ENCODE data around the gene ANGPT4.
A peak's percentile ranks its signal among the peaks of the same experiment; 100 is the strongest.
"Not testable (repeated sequence)": the region's sequence is repeated elsewhere in the genome, so short reads cannot be mapped to it uniquely, and the experiment has no call there.

ANGPT4 gene

GRCh38 chr20:836190-836589 is 79.9 kb downstream of the ANGPT4 start:
- no peaks in the 10 kb centered on the region for H3K9me3 ChIP-seq (ENCODE audit: control insufficient read depth, insufficient read depth, low read length)
- H3K9ac ChIP-seq (ENCODE audit: low read depth, low read length) = no peak overlapping the region
- H3K36me3 ChIP-seq (ENCODE audit: control insufficient read depth, insufficient read depth, low read length) = no peaks in the 10 kb centered on the region
- no peaks in the 10 kb centered on the region for H3K4me1 ChIP-seq (ENCODE audit: control insufficient read depth, insufficient read depth, low read length)
- H3K4me3 ChIP-seq (ENCODE audit: low read depth, low read length) = no peak overlapping the region
- peaks cover 24% of the 10 kb centered on the region for H3K27me3 ChIP-seq (ENCODE audit: control insufficient read depth, insufficient read depth, low read length)

- H3K4me3 ChIP-seq (ENCODE audit: low read depth, low read length) = no peak overlapping the region
- no peak overlapping the region for H3K9ac ChIP-seq (ENCODE audit: low read depth, low read length)
- H3K36me3 ChIP-seq (ENCODE audit: control insufficient read depth, insufficient read depth, low read length) = no peaks in the 10 kb centered on the region
These were observed 80.5 kb downstream of the ANGPT4 start for GRCh38 chr20:835608-836045.

GRCh38 chr20:834151-834746 is 81.9 kb downstream of the ANGPT4 start:
- H3K4me3 ChIP-seq (ENCODE audit: low read depth, low read length) = peak overlapping the region; percentile 66
- H3K36me3 ChIP-seq (ENCODE audit: control insufficient read depth, insufficient read depth, low read length) = no peaks in the 10 kb centered on the region
- peak overlapping the region; percentile 47 for H3K9ac ChIP-seq (ENCODE audit: low read depth, low read length)
- H3K4me1 ChIP-seq (ENCODE audit: control insufficient read depth, insufficient read depth, low read length) = no peaks in the 10 kb centered on the region
- peaks cover 16% of the 10 kb centered on the region for H3K27me3 ChIP-seq (ENCODE audit: control insufficient read depth, insufficient read depth, low read length)
- no peaks in the 10 kb centered on the region for H3K9me3 ChIP-seq (ENCODE audit: control insufficient read depth, insufficient read depth, low read length)

More at GRCh38 chr20:835608-836045, 80.5 kb downstream of the ANGPT4 start:
- no peaks in the 10 kb centered on the region for H3K9me3 ChIP-seq (ENCODE audit: control insufficient read depth, insufficient read depth, low read length)
- peaks cover 22% of the 10 kb centered on the region for H3K27me3 ChIP-seq (ENCODE audit: control insufficient read depth, insufficient read depth, low read length)
- H3K4me1 ChIP-seq (ENCODE audit: control insufficient read depth, insufficient read depth, low read length) = no peaks in the 10 kb centered on the region

GRCh38 chr20:833450-834150 is 82.5 kb downstream of the ANGPT4 start, which contains the start of gene FAM110A:
Gene FAM110A, plus strand, starts transcription at chr20:833715. Its CDS starts 11,090 bp downstream, at chr20:844805.
- Histone ChIP-seq H3K27me3 (ENCODE audit: control insufficient read depth, insufficient read depth, low read length) (peaks cover 16% of the 10 kb centered on the region), H3K9me3 (ENCODE audit: control insufficient read depth, insufficient read depth, low read length) (no peaks in the 10 kb centered on the region), H3K9ac (ENCODE audit: low read depth, low read length) (peak within 1 kb of the TSS; percentile 76), H3K36me3 (ENCODE audit: control insufficient read depth, insufficient read depth, low read length) (no peaks in the 10 kb centered on the region), H3K4me1 (ENCODE audit: control insufficient read depth, insufficient read depth, low read length) (no peaks in the 10 kb centered on the region), H3K4me3 (ENCODE audit: low read depth, low read length) (peak within 1 kb of the TSS; percentile 66)

GRCh38 chr20:833121-833449 is 83.0 kb downstream of the ANGPT4 start:
- no peak overlapping the region for H3K9ac ChIP-seq (ENCODE audit: low read depth, low read length)
- H3K4me3 ChIP-seq (ENCODE audit: low read depth, low read length) = peak overlapping the region; percentile 6
- H3K27me3 ChIP-seq (ENCODE audit: control insufficient read depth, insufficient read depth, low read length) = peaks cover 16% of the 10 kb centered on the region
- no peaks in the 10 kb centered on the region for H3K9me3 ChIP-seq (ENCODE audit: control insufficient read depth, insufficient read depth, low read length)
- no peaks in the 10 kb centered on the region for H3K4me1 ChIP-seq (ENCODE audit: control insufficient read depth, insufficient read depth, low read length)
- H3K36me3 ChIP-seq (ENCODE audit: control insufficient read depth, insufficient read depth, low read length) = no peaks in the 10 kb centered on the region

- Histone ChIP-seq H3K27me3 (ENCODE audit: control insufficient read depth, insufficient read depth, low read length) (peaks cover 16% of the 10 kb centered on the region), H3K9me3 (ENCODE audit: control insufficient read depth, insufficient read depth, low read length) (no peaks in the 10 kb centered on the region), H3K9ac (ENCODE audit: low read depth, low read length) (no peak overlapping the region), H3K4me3 (ENCODE audit: low read depth, low read length) (no peak overlapping the region), H3K36me3 (ENCODE audit: control insufficient read depth, insufficient read depth, low read length) (no peaks in the 10 kb centered on the region), H3K4me1 (ENCODE audit: control insufficient read depth, insufficient read depth, low read length) (no peaks in the 10 kb centered on the region)
These were observed 84.2 kb downstream of the ANGPT4 start for GRCh38 chr20:831956-832355.

GRCh38 chr20:831251-831650 is 84.9 kb downstream of the ANGPT4 start:
- Histone ChIP-seq H3K27me3 (ENCODE audit: control insufficient read depth, insufficient read depth, low read length) (peaks cover 16% of the 10 kb centered on the region), H3K4me3 (ENCODE audit: low read depth, low read length) (no peak overlapping the region), H3K9ac (ENCODE audit: low read depth, low read length) (no peak overlapping the region), H3K9me3 (ENCODE audit: control insufficient read depth, insufficient read depth, low read length) (no peaks in the 10 kb centered on the region), H3K36me3 (ENCODE audit: control insufficient read depth, insufficient read depth, low read length) (no peaks in the 10 kb centered on the region), H3K4me1 (ENCODE audit: control insufficient read depth, insufficient read depth, low read length) (no peaks in the 10 kb centered on the region)

GRCh38 chr20:830011-830521 is 86.1 kb downstream of the ANGPT4 start:
- Histone ChIP-seq H3K9ac (ENCODE audit: low read depth, low read length) (no peak overlapping the region), H3K4me1 (ENCODE audit: control insufficient read depth, insufficient read depth, low read length) (no peaks in the 10 kb centered on the region), H3K9me3 (ENCODE audit: control insufficient read depth, insufficient read depth, low read length) (no peaks in the 10 kb centered on the region), H3K4me3 (ENCODE audit: low read depth, low read length) (no peak overlapping the region), H3K27me3 (ENCODE audit: control insufficient read depth, insufficient read depth, low read length) (peaks cover 12% of the 10 kb centered on the region), H3K36me3 (ENCODE audit: control insufficient read depth, insufficient read depth, low read length) (no peaks in the 10 kb centered on the region)

GRCh38 chr20:829551-829950 is 86.6 kb downstream of the ANGPT4 start:
- H3K4me3 ChIP-seq (ENCODE audit: low read depth, low read length) = no peak overlapping the region
- H3K4me1 ChIP-seq (ENCODE audit: control insufficient read depth, insufficient read depth, low read length) = no peaks in the 10 kb centered on the region
- no peak overlapping the region for H3K9ac ChIP-seq (ENCODE audit: low read depth, low read length)
- no peaks in the 10 kb centered on the region for H3K9me3 ChIP-seq (ENCODE audit: control insufficient read depth, insufficient read depth, low read length)
- H3K27me3 ChIP-seq (ENCODE audit: control insufficient read depth, insufficient read depth, low read length) = peaks cover 7% of the 10 kb centered on the region
- no peaks in the 10 kb centered on the region for H3K36me3 ChIP-seq (ENCODE audit: control insufficient read depth, insufficient read depth, low read length)

- no peak overlapping the region for H3K9ac ChIP-seq (ENCODE audit: low read depth, low read length)
- no peaks in the 10 kb centered on the region for H3K4me1 ChIP-seq (ENCODE audit: control insufficient read depth, insufficient read depth, low read length)
- no peaks in the 10 kb centered on the region for H3K9me3 ChIP-seq (ENCODE audit: control insufficient read depth, insufficient read depth, low read length)
- H3K36me3 ChIP-seq (ENCODE audit: control insufficient read depth, insufficient read depth, low read length) = no peaks in the 10 kb centered on the region
- peaks cover 2% of the 10 kb centered on the region for H3K27me3 ChIP-seq (ENCODE audit: control insufficient read depth, insufficient read depth, low read length)
- no peak overlapping the region for H3K4me3 ChIP-seq (ENCODE audit: low read depth, low read length)
These were observed 87.1 kb downstream of the ANGPT4 start for GRCh38 chr20:828987-829386.

GRCh38 chr20:827981-828380 is 88.2 kb downstream of the ANGPT4 start:
- H3K36me3 ChIP-seq (ENCODE audit: control insufficient read depth, insufficient read depth, low read length); H3K4me3 ChIP-seq (ENCODE audit: low read depth, low read length); H3K27me3 ChIP-seq (ENCODE audit: control insufficient read depth, insufficient read depth, low read length); H3K4me1 ChIP-seq (ENCODE audit: control insufficient read depth, insufficient read depth, low read length); H3K9ac ChIP-seq (ENCODE audit: low read depth, low read length); H3K9me3 ChIP-seq (ENCODE audit: control insufficient read depth, insufficient read depth, low read length): not testable (repeated sequence)

- Histone ChIP-seq H3K4me3 (ENCODE audit: low read depth, low read length) (no peak overlapping the region), H3K9ac (ENCODE audit: low read depth, low read length) (no peak overlapping the region), H3K27me3 (ENCODE audit: control insufficient read depth, insufficient read depth, low read length) (no peaks in the 10 kb centered on the region), H3K36me3 (ENCODE audit: control insufficient read depth, insufficient read depth, low read length) (no peaks in the 10 kb centered on the region), H3K9me3 (ENCODE audit: control insufficient read depth, insufficient read depth, low read length) (no peaks in the 10 kb centered on the region), H3K4me1 (ENCODE audit: control insufficient read depth, insufficient read depth, low read length) (no peaks in the 10 kb centered on the region)
These were observed 89.3 kb downstream of the ANGPT4 start for GRCh38 chr20:826695-827323.

All from iPS-15b (cell line).